Gastroesophageal sphincter (tissue), 3 donors: ENCODE data around the gene PDE11A.

Experiments used
- CTCF ChIP-seq, 4 experiments: fragments of 200-600 bp in 2 of 4; fragments of 450-650 bp in 2 of 4; sonication (generic) in 1 of 4; IDR thresholded peaks; one replicate each; pipeline ENCODE4 v1.5.1; 2017 to 2019; ENCODE audit warnings: antibody characterized with exemption in 4 of 4, mild to moderate bottlenecking in 2 of 4, moderate library complexity in 2 of 4
- POLR2A ChIP-seq, 2 donors: fragments of 450-650 bp; IDR thresholded peaks; one replicate each; pipeline ENCODE4 v1.6.1; 2017; ENCODE audit warnings: antibody characterized with exemption in 2 of 2, mild to moderate bottlenecking in 2 of 2, moderate library complexity in 1 of 2

GRCh38 chr2:177703159-177703558 lies 369.4 kb downstream of the PDE11A start:
- TF ChIP-seq POLR2A (IDR thresholded peaks at IDR 0.05): no peak
- no peak for TF ChIP-seq CTCF (IDR thresholded peaks at IDR 0.05)
